Panc1 (cell line): ENCODE measurements around the gene TMEM117. TPM values are rescaled to one million over a fixed set of nuclear protein-coding genes. Genes with fewer than 3 reads are reported as not detected.

Experiments
- ATAC-seq: fragments of 200-7000 bp; cut with Tn5 transposase; 2 replicates; pipeline ENCODE4 v1.9.1; 2020; ENCODE audit warnings: mild to moderate bottlenecking, moderate library complexity
- BruUV-seq: library from RNA; stranded (reverse); fragments of 400-500 nt; replicated peaks from 2 replicates; lab custom pipeline; 2021; lab: Mats Ljungman, UMichigan
- CTCF ChIA-PET: fragments of 300-600 bp; sonication (Branson Sonifier 250); formaldehyde crosslinking; loops from one replicate; lab custom pipeline; 2022; ENCODE audit warnings: antibody characterized with exemption; lab: Charles Lee
- POLR2A ChIA-PET: fragments of 300-600 bp; sonication (Branson Sonifier 250); formaldehyde crosslinking; loops from one replicate; lab custom pipeline; 2022; ENCODE audit warnings: antibody characterized with exemption; lab: Charles Lee
- DNase-seq: peaks from one replicate; pipeline ENCODE4 v3.0.0-alpha.2; 2010; ENCODE audit warnings: low read depth, low spot score
- H3K27ac ChIP-seq: 2 replicates; pipeline ENCODE4 v1.5.1; 2011; ENCODE audit warnings: mild to moderate bottlenecking, low read length, inconsistent platforms
- H3K27me3 ChIP-seq: fragments of 200-500 bp; sonication (Bioruptor generic); 2 replicates; pipeline ENCODE4 v1.6.0; 2014; ENCODE audit warnings: low read length, inconsistent platforms; ENCODE audit not compliant: control insufficient read depth, insufficient read depth
- H3K36me3 ChIP-seq: fragments of 200-500 bp; sonication (Bioruptor generic); 2 replicates; pipeline ENCODE4 v1.5.1; 2014; ENCODE audit warnings: inconsistent platforms, mild to moderate bottlenecking, low read length, moderate library complexity; ENCODE audit not compliant: control insufficient read depth, insufficient read depth
- H3K4me1 ChIP-seq: 2 replicates; pipeline ENCODE4 v1.5.1; 2011; ENCODE audit warnings: inconsistent platforms, mild to moderate bottlenecking, low read length, moderate library complexity; ENCODE audit not compliant: control insufficient read depth, insufficient read depth
- H3K4me3 ChIP-seq, 2 experiments: 2 replicates each; pipeline ENCODE4 v1.5.1; 2011 to 2012; ENCODE audit warnings: low read depth in 2 of 2, low read length in 2 of 2, mild to moderate bottlenecking in 2 of 2, inconsistent platforms in 1 of 2, moderate library complexity in 1 of 2
- H3K9me3 ChIP-seq: fragments of 200-500 bp; sonication (Bioruptor generic); 2 replicates; pipeline ENCODE4 v1.5.1; 2014; ENCODE audit warnings: low read depth, mild to moderate bottlenecking, inconsistent platforms, low read length, moderate library complexity; ENCODE audit not compliant: control insufficient read depth, insufficient read depth
- POLR2AphosphoS5 ChIP-seq: IDR thresholded peaks from 2 replicates; pipeline ENCODE4 v1.6.1; 2012; ENCODE audit warnings: mild to moderate bottlenecking, low read depth, low read length, moderate library complexity
- SIN3A ChIP-seq: IDR thresholded peaks from 2 replicates; pipeline ENCODE4 v1.6.1; 2012; ENCODE audit warnings: low read depth, mild to moderate bottlenecking, low read length, moderate library complexity, borderline replicate concordance; ENCODE audit not compliant: insufficient read depth
- TCF7L2 ChIP-seq: IDR thresholded peaks from 2 replicates; pipeline ENCODE4 v1.6.1; 2011; ENCODE audit warnings: mild to moderate bottlenecking, low read depth, low read length, inconsistent platforms
- in situ Hi-C: cut with HindIII; loops from 2 replicates; pipeline ENCODE4 v1.10.0; 2016; ENCODE audit warnings: low sequenced_read_pairs, low pct_unique_long_range_greater_than_20kb
- intact Hi-C: fragments of 100-400 bp; cut with micrococcal nuclease; formaldehyde crosslinking; loops from one replicate; pipeline ENCODE4 v1.10.0; 2022; ENCODE audit not compliant: unreplicated experiment
- total RNA-seq: library from RNA; stranded (reverse); gene quantifications from one replicate; pipeline ENCODE4 v1.2.1, GENCODE V29; 2021; ENCODE audit not compliant: unreplicated experiment
- TF ChIP-seq, protein P1 (sequence below): fragments of 450-650 bp; IDR thresholded peaks from 2 replicates; pipeline ENCODE4 v1.5.1; 2017; ENCODE audit warnings: mild to moderate bottlenecking
- TF ChIP-seq, protein P2 (sequence below), 2 experiments: IDR thresholded peaks; 2 replicates each; pipeline ENCODE4 v1.6.1; 2011 to 2012; ENCODE audit warnings: low read depth in 2 of 2, control low read depth in 1 of 2, low read length in 1 of 2, mild to moderate bottlenecking in 1 of 2, moderate library complexity in 1 of 2; ENCODE audit not compliant: insufficient read depth in 1 of 2

Gene TMEM117
- total RNA-seq, 1 experiment from 2014 or later = 5.5 TPM

- H3K9me3 ChIP-seq = no peaks in the 10 kb centered on the region
- ATAC-seq (no peak), DNase-seq (no peak)
- BruUV-seq = no TSS peak
- H3K27me3 ChIP-seq = no peaks in the 10 kb centered on the region
- ChIA-PET POLR2A (no interaction called here), CTCF (no interaction called here)
- TF ChIP-seq TCF7L2 (no peak), POLR2AphosphoS5 (no peak)
- TF ChIP-seq, protein P1, sequence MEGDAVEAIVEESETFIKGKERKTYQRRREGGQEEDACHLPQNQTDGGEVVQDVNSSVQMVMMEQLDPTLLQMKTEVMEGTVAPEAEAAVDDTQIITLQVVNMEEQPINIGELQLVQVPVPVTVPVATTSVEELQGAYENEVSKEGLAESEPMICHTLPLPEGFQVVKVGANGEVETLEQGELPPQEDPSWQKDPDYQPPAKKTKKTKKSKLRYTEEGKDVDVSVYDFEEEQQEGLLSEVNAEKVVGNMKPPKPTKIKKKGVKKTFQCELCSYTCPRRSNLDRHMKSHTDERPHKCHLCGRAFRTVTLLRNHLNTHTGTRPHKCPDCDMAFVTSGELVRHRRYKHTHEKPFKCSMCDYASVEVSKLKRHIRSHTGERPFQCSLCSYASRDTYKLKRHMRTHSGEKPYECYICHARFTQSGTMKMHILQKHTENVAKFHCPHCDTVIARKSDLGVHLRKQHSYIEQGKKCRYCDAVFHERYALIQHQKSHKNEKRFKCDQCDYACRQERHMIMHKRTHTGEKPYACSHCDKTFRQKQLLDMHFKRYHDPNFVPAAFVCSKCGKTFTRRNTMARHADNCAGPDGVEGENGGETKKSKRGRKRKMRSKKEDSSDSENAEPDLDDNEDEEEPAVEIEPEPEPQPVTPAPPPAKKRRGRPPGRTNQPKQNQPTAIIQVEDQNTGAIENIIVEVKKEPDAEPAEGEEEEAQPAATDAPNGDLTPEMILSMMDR = no peak
- intact Hi-C loops = no loop called here
- no peak overlapping the region for H3K4me3 ChIP-seq
- H3K36me3 ChIP-seq = no peaks in the 10 kb centered on the region
- H3K4me1 ChIP-seq = no peaks in the 10 kb centered on the region; the same call in 1 of the 2 replicates
- in situ Hi-C loops = no loop called here
- no peak overlapping the region for H3K27ac ChIP-seq
Observed at GRCh38 chr12:43912859-43913258, 77.0 kb downstream of the TMEM117 start.

DNA sequence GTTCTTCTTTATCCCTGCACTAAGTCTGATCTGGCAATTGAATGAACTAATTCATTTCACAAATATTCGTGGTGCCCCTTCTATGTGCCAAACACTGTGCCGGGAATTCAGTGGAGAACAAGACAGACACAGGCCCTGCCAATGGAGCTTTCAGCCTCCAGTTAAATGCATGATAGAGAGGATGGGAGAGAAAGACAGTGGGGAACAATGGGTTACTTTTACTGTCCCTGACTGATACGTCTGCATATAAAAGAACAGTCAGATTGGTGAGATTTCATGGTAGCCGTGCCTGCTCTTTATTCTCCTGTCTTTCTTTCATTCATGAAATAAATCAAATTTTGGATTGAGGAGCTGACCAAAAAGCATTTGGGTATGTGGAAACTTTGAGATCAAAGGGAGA, 78.5 kb downstream of the TMEM117 start:
- TF ChIP-seq SIN3A (no peak), POLR2AphosphoS5 (no peak), TCF7L2 (no peak)
- TF ChIP-seq, protein P1 = no peak
- TF ChIP-seq, protein P2, sequence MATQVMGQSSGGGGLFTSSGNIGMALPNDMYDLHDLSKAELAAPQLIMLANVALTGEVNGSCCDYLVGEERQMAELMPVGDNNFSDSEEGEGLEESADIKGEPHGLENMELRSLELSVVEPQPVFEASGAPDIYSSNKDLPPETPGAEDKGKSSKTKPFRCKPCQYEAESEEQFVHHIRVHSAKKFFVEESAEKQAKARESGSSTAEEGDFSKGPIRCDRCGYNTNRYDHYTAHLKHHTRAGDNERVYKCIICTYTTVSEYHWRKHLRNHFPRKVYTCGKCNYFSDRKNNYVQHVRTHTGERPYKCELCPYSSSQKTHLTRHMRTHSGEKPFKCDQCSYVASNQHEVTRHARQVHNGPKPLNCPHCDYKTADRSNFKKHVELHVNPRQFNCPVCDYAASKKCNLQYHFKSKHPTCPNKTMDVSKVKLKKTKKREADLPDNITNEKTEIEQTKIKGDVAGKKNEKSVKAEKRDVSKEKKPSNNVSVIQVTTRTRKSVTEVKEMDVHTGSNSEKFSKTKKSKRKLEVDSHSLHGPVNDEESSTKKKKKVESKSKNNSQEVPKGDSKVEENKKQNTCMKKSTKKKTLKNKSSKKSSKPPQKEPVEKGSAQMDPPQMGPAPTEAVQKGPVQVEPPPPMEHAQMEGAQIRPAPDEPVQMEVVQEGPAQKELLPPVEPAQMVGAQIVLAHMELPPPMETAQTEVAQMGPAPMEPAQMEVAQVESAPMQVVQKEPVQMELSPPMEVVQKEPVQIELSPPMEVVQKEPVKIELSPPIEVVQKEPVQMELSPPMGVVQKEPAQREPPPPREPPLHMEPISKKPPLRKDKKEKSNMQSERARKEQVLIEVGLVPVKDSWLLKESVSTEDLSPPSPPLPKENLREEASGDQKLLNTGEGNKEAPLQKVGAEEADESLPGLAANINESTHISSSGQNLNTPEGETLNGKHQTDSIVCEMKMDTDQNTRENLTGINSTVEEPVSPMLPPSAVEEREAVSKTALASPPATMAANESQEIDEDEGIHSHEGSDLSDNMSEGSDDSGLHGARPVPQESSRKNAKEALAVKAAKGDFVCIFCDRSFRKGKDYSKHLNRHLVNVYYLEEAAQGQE (IDR thresholded peaks at IDR 0.05; ENCODE audit: insufficient read depth in 1 of 2, low read depth in 2 of 2, low read length in 1 of 2) = no peak
- POLR2A ChIA-PET = no interaction called here
- Histone ChIP-seq H3K27ac (no peak overlapping the region), H3K4me3 (no peak overlapping the region), H3K9me3 (no peaks in the 10 kb centered on the region), H3K4me1 (no peaks in the 10 kb centered on the region; the same call in 1 of the 2 replicates), H3K36me3 (no peaks in the 10 kb centered on the region), H3K27me3 (no peaks in the 10 kb centered on the region)
- CTCF ChIA-PET = no interaction called here
- ATAC-seq (no peak), DNase-seq (no peak)
- in situ Hi-C loops (no loop called here), intact Hi-C loops (no loop called here)
- no TSS peak for BruUV-seq
